HG02571 (cell line): Measurements from ENCODE around the gene OR51I2.

ENCODE experiments used
- ATAC-seq: cut with Tn5 transposase; IDR thresholded peaks from one replicate; pipeline ENCODE4 v1.9.1; 2021; ENCODE audit warnings: mild to moderate bottlenecking, moderate library complexity; ENCODE audit not compliant: unreplicated experiment

OR51I2 gene

GRCh38 chr11:5505363-5506048 is 56.4 kb downstream of the OR51I2 start:
- ATAC-seq = no peak
